IMR-90 (cell line): ENCODE measurements around the gene MTHFD2L. TPM values are rescaled to one million over a fixed set of nuclear protein-coding genes. Genes with fewer than 3 reads are reported as not detected.

Source experiments
- ATAC-seq: fragments of 200-7000 bp; cut with Tn5 transposase; 2 replicates; pipeline ENCODE4 v1.9.1; 2020; ENCODE audit warnings: low read depth, mild to moderate bottlenecking, moderate library complexity
- BruUV-seq: library from RNA; stranded (reverse); fragments of 400-500 nt; replicated peaks from 2 replicates; lab custom pipeline; 2021; lab: Mats Ljungman, UMichigan
- CTCF ChIA-PET: fragments of 300-600 bp; formaldehyde crosslinking; extraction: SDS; loops from one replicate; lab custom pipeline; 2021; ENCODE audit warnings: antibody characterized with exemption; lab: Yijun Ruan, JAX
- POLR2A ChIA-PET: fragments of 300-600 bp; sonication (Branson Sonifier 250); formaldehyde crosslinking; loops from one replicate; lab custom pipeline; 2022; ENCODE audit warnings: antibody characterized with exemption; ENCODE audit not compliant: unreplicated experiment; lab: Charles Lee
- DNase-seq: peaks from one replicate; pipeline ENCODE4 v3.0.0; 2013
- H2AFZ ChIP-seq: replicated peaks from 2 replicates; pipeline ENCODE3; 2013; ENCODE audit warnings: low read length, mild to moderate bottlenecking; ENCODE audit not compliant: poor library complexity
- H2AK5ac ChIP-seq: 2 replicates; pipeline ENCODE4 v1.6.1; 2013; ENCODE audit warnings: low read depth, low read length, inconsistent platforms
- H2AK9ac ChIP-seq: replicated peaks from 2 replicates; pipeline ENCODE3; 2013; ENCODE audit warnings: mild to moderate bottlenecking, low read depth, low read length, moderate library complexity; ENCODE audit not compliant: poor library complexity
- H2BK120ac ChIP-seq: 2 replicates; pipeline ENCODE4 v1.6.1; 2013; ENCODE audit warnings: low read depth, low read length, inconsistent platforms
- H2BK15ac ChIP-seq: 3 replicates; pipeline ENCODE4 v1.6.1; 2013; ENCODE audit warnings: low read depth, low read length, inconsistent platforms
- H2BK20ac ChIP-seq: 2 replicates; pipeline ENCODE4 v1.6.1; 2013; ENCODE audit warnings: low read depth, mild to moderate bottlenecking, inconsistent platforms, low read length, moderate library complexity
- H2BK5ac ChIP-seq: 2 replicates; pipeline ENCODE4 v1.6.1; 2013; ENCODE audit warnings: mild to moderate bottlenecking, low read depth, low read length, inconsistent platforms; ENCODE audit not compliant: poor library complexity, severe bottlenecking
- H3K14ac ChIP-seq: replicated peaks from 2 replicates; pipeline ENCODE4 v1.6.1; 2013; ENCODE audit warnings: low read depth, low read length, inconsistent platforms
- H3K18ac ChIP-seq: 2 replicates; pipeline ENCODE4 v1.6.1; 2013; ENCODE audit warnings: low read depth, low read length, control low read depth
- H3K23ac ChIP-seq: 2 replicates; pipeline ENCODE4 v1.6.1; 2013; ENCODE audit warnings: low read depth, low read length, inconsistent platforms
- H3K27ac ChIP-seq: 2 replicates; pipeline ENCODE4 v1.5.1; 2013; ENCODE audit warnings: mild to moderate bottlenecking, control low read depth, low read length; ENCODE audit not compliant: insufficient read depth
- H3K27me3 ChIP-seq: 2 replicates; pipeline ENCODE4 v1.6.1; 2013; ENCODE audit warnings: low read length; ENCODE audit not compliant: control insufficient read depth, insufficient read depth
- H3K36me3 ChIP-seq: 2 replicates; pipeline ENCODE4 v1.6.1; 2013; ENCODE audit warnings: low read length, mixed read lengths; ENCODE audit not compliant: control insufficient read depth, insufficient read depth
- H3K4ac ChIP-seq: 2 replicates; pipeline ENCODE4 v1.6.1; 2013; ENCODE audit warnings: low read depth, low read length, inconsistent platforms
- H3K4me1 ChIP-seq: 2 replicates; pipeline ENCODE4 v1.6.1; 2013; ENCODE audit warnings: low read length, mixed read lengths; ENCODE audit not compliant: control insufficient read depth, insufficient read depth
- H3K4me2 ChIP-seq: 2 replicates; pipeline ENCODE4 v1.6.1; 2013; ENCODE audit warnings: low read depth, mild to moderate bottlenecking, control low read depth, low read length, moderate library complexity
- H3K4me3 ChIP-seq: 2 replicates; pipeline ENCODE4 v1.5.1; 2013; ENCODE audit warnings: low read depth, mild to moderate bottlenecking, control low read depth, low read length, moderate library complexity; ENCODE audit not compliant: insufficient read depth
- H3K56ac ChIP-seq: 2 replicates; pipeline ENCODE4 v1.6.1; 2013; ENCODE audit warnings: low read length, inconsistent platforms; ENCODE audit not compliant: insufficient read depth; ENCODE audit errors: extremely low read depth
- H3K79me1 ChIP-seq, 2 experiments: 2 replicates each; pipeline ENCODE4 v1.6.1; 2013; ENCODE audit warnings: low read length in 2 of 2, inconsistent platforms in 1 of 2, low read depth in 1 of 2
- H3K9ac ChIP-seq: 2 replicates; pipeline ENCODE4 v1.6.1; 2013; ENCODE audit warnings: low read depth, low read length, control low read depth
- H3K9me1 ChIP-seq: 2 replicates; pipeline ENCODE4 v1.6.1; 2013; ENCODE audit warnings: low read length, inconsistent platforms; ENCODE audit not compliant: insufficient read depth
- H3K9me3 ChIP-seq: 2 replicates; pipeline ENCODE4 v1.6.1; 2013; ENCODE audit warnings: low read length; ENCODE audit not compliant: control insufficient read depth, insufficient read depth
- H4K20me1 ChIP-seq: 2 replicates; pipeline ENCODE4 v1.6.1; 2013; ENCODE audit warnings: low read length, inconsistent platforms; ENCODE audit not compliant: insufficient read depth
- H4K5ac ChIP-seq: 2 replicates; pipeline ENCODE4 v1.6.1; 2013; ENCODE audit warnings: mild to moderate bottlenecking, low read depth, low read length, control low read depth
- H4K8ac ChIP-seq, 2 experiments: 2 replicates each; pipeline ENCODE4 v1.6.1; 2013; ENCODE audit warnings: low read depth in 2 of 2, low read length in 2 of 2, control low read depth in 1 of 2, inconsistent platforms in 1 of 2
- H4K91ac ChIP-seq: 2 replicates; pipeline ENCODE4 v1.6.1; 2013; ENCODE audit warnings: low read depth, low read length, inconsistent platforms; ENCODE audit not compliant: insufficient read depth
- CEBPB ChIP-seq: IDR thresholded peaks from 2 replicates; pipeline ENCODE4 v1.6.1; 2012; ENCODE audit warnings: low read depth, low read length, improper control_type of control experiment
- CHD1 ChIP-seq: IDR thresholded peaks from 2 replicates; pipeline ENCODE4 v1.6.1; 2012; ENCODE audit warnings: low read depth, low read length, improper control_type of control experiment
- MAFK ChIP-seq: IDR thresholded peaks from 2 replicates; pipeline ENCODE4 v1.6.1; 2012; ENCODE audit warnings: low read depth, low read length, improper control_type of control experiment
- NFE2L2 ChIP-seq: fragments of 150-350 bp; IDR thresholded peaks from 2 replicates; pipeline ENCODE4 v1.6.1; 2016; ENCODE audit warnings: low read depth, mild to moderate bottlenecking, low read length
- POLR2A ChIP-seq: IDR thresholded peaks from 2 replicates; pipeline ENCODE4 v1.6.1; 2012; ENCODE audit warnings: mild to moderate bottlenecking, low read depth, low read length
- RAD21 ChIP-seq: IDR thresholded peaks from 2 replicates; pipeline ENCODE4 v1.6.1; 2012; ENCODE audit warnings: low read length, improper control_type of control experiment
- WGBS, 2 experiments: methylation state at CpG; one replicate each; pipeline versions ENCODE4 v1.1.5 to v1.1.7; 2013; ENCODE audit warnings: missing lambda C conversion rate in 2 of 2; ENCODE audit not compliant: insufficient read length in 1 of 2; ENCODE audit errors: extremely low coverage in 2 of 2; 5-methylcytosine and 5-hydroxymethylcytosine counted together
- dilution Hi-C: fragments of 300-500 bp; cut with HindIII; formaldehyde crosslinking; loops from one replicate; pipeline ENCODE4 v1.14.3; 2018; ENCODE audit warnings: low sequenced_read_pairs; ENCODE audit not compliant: unreplicated experiment
- in situ Hi-C: fragments of 300-500 bp; cut with MboI; formaldehyde crosslinking; loops from 3 replicates; pipeline ENCODE4 v1.14.3; 2019; ENCODE audit warnings: low sequenced_read_pairs, inconsistent platforms, mixed read lengths
- intact Hi-C: fragments of 100-400 bp; cut with micrococcal nuclease; formaldehyde crosslinking; loops from 2 replicates; pipeline ENCODE4 v1.10.0; 2022
- polyA plus RNA-seq, 3 experiments: library from polyadenylated mRNA; depleted of rRNA; stranded (reverse); fragments of >200 nt; gene quantifications; 2 replicates each; pipeline ENCODE4 v1.2.3, GENCODE V29; 2012; ENCODE audit warnings: low replicate concordance in 1 of 3
- total RNA-seq: library from RNA; depleted of rRNA; stranded (reverse); fragments of >200 nt; gene quantifications from 2 replicates; pipeline ENCODE4 v1.2.3, GENCODE V29; 2012
- TF ChIP-seq, protein P1 (sequence below): fragments of 150-350 bp; IDR thresholded peaks from 2 replicates; pipeline ENCODE4 v1.6.1; 2016; ENCODE audit warnings: low read depth, mild to moderate bottlenecking, low read length, moderate library complexity, borderline replicate concordance
- TF ChIP-seq, protein P2 (sequence below): conservative IDR thresholded peaks from 2 replicates; pipeline ENCODE4 v1.5.1; 2012; ENCODE audit warnings: mild to moderate bottlenecking, low read depth, low read length, improper control_type of control experiment
- TF ChIP-seq, protein P3 (sequence below): fragments of 150-350 bp; IDR thresholded peaks from 2 replicates; pipeline ENCODE4 v1.6.1; 2017; ENCODE audit warnings: mild to moderate bottlenecking, antibody characterized with exemption, low read length, low read depth

The MTHFD2L gene
- total and polyA plus RNA-seq, 2 of the 4 experiments (the other 2 are of a cell fraction), result 2.8 to 4.3 TPM

DNA sequence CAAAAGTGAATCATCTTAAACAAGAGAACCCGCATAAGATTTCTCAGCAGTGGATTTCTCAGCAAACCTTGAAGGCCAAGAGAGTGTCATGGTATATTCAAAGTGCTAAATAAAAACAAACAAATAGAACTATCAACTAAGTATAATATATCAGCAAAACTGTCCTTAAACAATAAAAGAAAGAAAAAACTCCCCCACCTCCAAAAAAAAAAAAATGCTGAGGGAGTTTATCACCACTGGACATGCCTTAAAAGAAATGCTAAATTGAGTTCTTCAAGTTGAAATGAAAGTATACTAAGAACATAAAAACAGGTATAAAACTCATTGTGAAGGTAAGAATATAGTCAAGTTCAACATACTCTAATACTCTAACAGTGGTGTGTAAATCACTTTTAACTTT is 96.5 kb downstream of the MTHFD2L start:
- no peak for DNase-seq
- Histone ChIP-seq H3K27ac (no peak overlapping the region), H4K5ac (no peak overlapping the region), H3K9me1 (no peaks in the 10 kb centered on the region), H4K91ac (no peak overlapping the region), H2BK120ac (no peak overlapping the region), H2BK15ac (no peak overlapping the region), H3K4ac (no peak overlapping the region), H3K18ac (no peak overlapping the region), H3K23ac (no peak overlapping the region), H3K36me3 (no peaks in the 10 kb centered on the region), H4K20me1 (no peaks in the 10 kb centered on the region), H3K56ac (no peak overlapping the region), H3K4me1 (no peaks in the 10 kb centered on the region), H2BK20ac (no peak overlapping the region), H3K27me3 (no peaks in the 10 kb centered on the region), H2AK5ac (no peak overlapping the region), H4K8ac (no peak overlapping the region), H3K4me2 (no peak overlapping the region), H2AK9ac (no peak overlapping the region), H3K9ac (no peak overlapping the region), H3K14ac (no peak overlapping the region), H3K4me3 (no peak overlapping the region), H2BK5ac (no peak overlapping the region), H2AFZ (no peak overlapping the region), H3K9me3 (peaks cover 12% of the 10 kb centered on the region), H3K79me1 (no peaks in the 10 kb centered on the region)
- TF ChIP-seq, protein P1, sequence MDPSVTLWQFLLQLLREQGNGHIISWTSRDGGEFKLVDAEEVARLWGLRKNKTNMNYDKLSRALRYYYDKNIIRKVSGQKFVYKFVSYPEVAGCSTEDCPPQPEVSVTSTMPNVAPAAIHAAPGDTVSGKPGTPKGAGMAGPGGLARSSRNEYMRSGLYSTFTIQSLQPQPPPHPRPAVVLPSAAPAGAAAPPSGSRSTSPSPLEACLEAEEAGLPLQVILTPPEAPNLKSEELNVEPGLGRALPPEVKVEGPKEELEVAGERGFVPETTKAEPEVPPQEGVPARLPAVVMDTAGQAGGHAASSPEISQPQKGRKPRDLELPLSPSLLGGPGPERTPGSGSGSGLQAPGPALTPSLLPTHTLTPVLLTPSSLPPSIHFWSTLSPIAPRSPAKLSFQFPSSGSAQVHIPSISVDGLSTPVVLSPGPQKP, result no peak
- TF ChIP-seq RAD21 (no peak), CHD1 (no peak), MAFK (no peak), NFE2L2 (no peak), POLR2A (no peak), CEBPB (no peak)
- TF ChIP-seq, protein P2, sequence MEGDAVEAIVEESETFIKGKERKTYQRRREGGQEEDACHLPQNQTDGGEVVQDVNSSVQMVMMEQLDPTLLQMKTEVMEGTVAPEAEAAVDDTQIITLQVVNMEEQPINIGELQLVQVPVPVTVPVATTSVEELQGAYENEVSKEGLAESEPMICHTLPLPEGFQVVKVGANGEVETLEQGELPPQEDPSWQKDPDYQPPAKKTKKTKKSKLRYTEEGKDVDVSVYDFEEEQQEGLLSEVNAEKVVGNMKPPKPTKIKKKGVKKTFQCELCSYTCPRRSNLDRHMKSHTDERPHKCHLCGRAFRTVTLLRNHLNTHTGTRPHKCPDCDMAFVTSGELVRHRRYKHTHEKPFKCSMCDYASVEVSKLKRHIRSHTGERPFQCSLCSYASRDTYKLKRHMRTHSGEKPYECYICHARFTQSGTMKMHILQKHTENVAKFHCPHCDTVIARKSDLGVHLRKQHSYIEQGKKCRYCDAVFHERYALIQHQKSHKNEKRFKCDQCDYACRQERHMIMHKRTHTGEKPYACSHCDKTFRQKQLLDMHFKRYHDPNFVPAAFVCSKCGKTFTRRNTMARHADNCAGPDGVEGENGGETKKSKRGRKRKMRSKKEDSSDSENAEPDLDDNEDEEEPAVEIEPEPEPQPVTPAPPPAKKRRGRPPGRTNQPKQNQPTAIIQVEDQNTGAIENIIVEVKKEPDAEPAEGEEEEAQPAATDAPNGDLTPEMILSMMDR, result no peak
- TF ChIP-seq, protein P3, sequence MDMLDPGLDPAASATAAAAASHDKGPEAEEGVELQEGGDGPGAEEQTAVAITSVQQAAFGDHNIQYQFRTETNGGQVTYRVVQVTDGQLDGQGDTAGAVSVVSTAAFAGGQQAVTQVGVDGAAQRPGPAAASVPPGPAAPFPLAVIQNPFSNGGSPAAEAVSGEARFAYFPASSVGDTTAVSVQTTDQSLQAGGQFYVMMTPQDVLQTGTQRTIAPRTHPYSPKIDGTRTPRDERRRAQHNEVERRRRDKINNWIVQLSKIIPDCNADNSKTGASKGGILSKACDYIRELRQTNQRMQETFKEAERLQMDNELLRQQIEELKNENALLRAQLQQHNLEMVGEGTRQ, result no peak
- ChIA-PET CTCF (interaction anchor here (1.4 kb wide), 1 partner anchor 26 kb away, joined by 3 read pairs; no protein-coding TSS in a partner anchor), POLR2A (no interaction called here)
- WGBS, 2 experiments, result no CpG with 5 or more reads among the region's 1 CpG
- no TSS peak for BruUV-seq
- intact Hi-C loops (no loop called here), dilution Hi-C loops (no loop called here), in situ Hi-C loops (no loop called here)
- ATAC-seq, result no peak
